Measurements from ENCODE around the gene GRK1.

GRCh38 chr13:113637262-113638160 lies 29.5 kb upstream of the GRK1 start:
- TF ChIP-seq EZH2 (IDR thresholded peaks at IDR 0.05) (no peak), POLR2AphosphoS5 (IDR thresholded peaks at IDR 0.05; ENCODE audit: borderline replicate concordance, low read depth, low read length) (no peak), FOXP2 (optimal IDR thresholded peaks at IDR 0.05; ENCODE audit: control extremely low read depth, extremely low read length, insufficient read depth) (no peak)

Measured in SK-N-MC (cell line).